MV-4-11 (cell line): ENCODE data around the gene ZMAT5.

ENCODE experiments used
- DNase-seq: peaks from one replicate; lab custom pipeline; 2025; lab: John Stamatoyannopoulos, UW

Gene ZMAT5

GRCh38 chr22:29753808-29754657 is 12.8 kb downstream of the ZMAT5 start:
- no peak for DNase-seq

- no peak for DNase-seq
Measured at GRCh38 chr22:29751669-29752068, 15.1 kb downstream of the ZMAT5 start.

GRCh38 chr22:29750559-29751538 is 16.0 kb downstream of the ZMAT5 start:
- DNase-seq, result peak; percentile 93

- DNase-seq, result no peak
Measured at GRCh38 chr22:29750029-29750428, 16.8 kb downstream of the ZMAT5 start.

GRCh38 chr22:29748248-29748893 is 18.4 kb downstream of the ZMAT5 start:
- no peak for DNase-seq

- DNase-seq, result no peak
Measured at GRCh38 chr22:29747832-29748231, 19.0 kb downstream of the ZMAT5 start.

GRCh38 chr22:29744902-29745301 is 21.9 kb downstream of the ZMAT5 start:
- no peak for DNase-seq

GRCh38 chr22:29742326-29742725 is 24.5 kb downstream of the ZMAT5 start:
- no peak for DNase-seq

GRCh38 chr22:29741926-29742325 is 24.9 kb downstream of the ZMAT5 start:
- no peak for DNase-seq

GRCh38 chr22:29740216-29740615 is 26.6 kb downstream of the ZMAT5 start:
- no peak for DNase-seq

- no peak for DNase-seq
Measured at GRCh38 chr22:29739346-29739875, 27.4 kb downstream of the ZMAT5 start.

GRCh38 chr22:29738118-29738815 is 28.5 kb downstream of the ZMAT5 start:
- DNase-seq, result no peak

- DNase-seq, result no peak
Measured at GRCh38 chr22:29737251-29738117, 29.3 kb downstream of the ZMAT5 start.

GRCh38 chr22:29735416-29735815 is 31.4 kb downstream of the ZMAT5 start:
- no peak for DNase-seq

GRCh38 chr22:29734838-29735237 is 32.0 kb downstream of the ZMAT5 start:
- no peak for DNase-seq

- DNase-seq, result no peak
Measured at GRCh38 chr22:29734406-29734805, 32.4 kb downstream of the ZMAT5 start.

GRCh38 chr22:29733362-29734201 is 33.2 kb downstream of the ZMAT5 start:
- peak; percentile 83 for DNase-seq

GRCh38 chr22:29732883-29733282 is 33.9 kb downstream of the ZMAT5 start:
- DNase-seq, result no peak

- no peak for DNase-seq
Measured at GRCh38 chr22:29731058-29731850, 35.6 kb downstream of the ZMAT5 start.
